Measurements from ENCODE around the gene P4HA2.
"Not testable (repeated sequence)": the region's sequence is repeated elsewhere in the genome, so short reads cannot be mapped to it uniquely, and the experiment has no call there.

The P4HA2 gene

GRCh38 chr5:132145326-132145725, 82.3 kb downstream of the P4HA2 start:
- DNase-seq (ENCODE audit: low read depth in 1 of 2, low spot score in 1 of 2): not testable (repeated sequence)

DNA sequence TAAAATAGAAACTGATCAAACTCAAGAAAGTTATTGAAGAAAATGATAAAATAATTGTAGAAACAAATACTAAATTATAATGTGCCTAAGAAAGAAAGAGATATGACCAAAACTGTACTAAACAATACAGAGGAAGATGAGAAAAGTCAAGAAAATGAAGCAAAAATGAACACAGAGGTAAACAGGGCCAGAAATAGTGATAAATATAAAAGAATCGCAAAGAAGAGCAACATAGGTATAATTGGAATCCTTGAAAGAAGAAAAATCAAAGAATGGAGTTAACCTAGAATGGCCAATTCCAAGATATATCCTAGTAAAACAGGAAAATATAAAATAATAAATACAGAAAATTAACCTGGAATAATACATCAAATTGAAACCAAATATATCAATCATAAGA, 84.5 kb downstream of the P4HA2 start:
- DNase-seq (ENCODE audit: low read depth in 1 of 2, low spot score in 1 of 2): no peak

DNA sequence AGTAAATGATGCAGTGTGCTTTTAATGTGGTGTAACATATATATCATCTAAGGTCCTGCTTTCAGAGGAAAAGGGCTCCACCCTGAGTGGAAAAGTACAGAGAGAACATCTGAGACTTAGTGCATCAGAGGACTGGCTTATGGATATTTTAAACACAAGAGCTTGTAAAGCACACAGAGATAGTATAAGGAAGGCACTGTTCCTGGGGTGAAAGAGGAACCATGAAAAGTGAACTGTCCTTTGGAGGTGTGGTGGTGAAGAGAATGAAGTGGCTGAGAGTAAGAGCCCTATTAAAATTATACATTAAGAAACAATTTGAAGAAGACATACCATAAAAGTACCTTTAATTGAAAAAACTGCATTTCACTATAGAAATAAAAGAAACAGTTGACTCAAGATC, 85.2 kb downstream of the P4HA2 start:
- no peak for DNase-seq (ENCODE audit: low read depth in 1 of 2, low spot score in 1 of 2)
